Glutamatergic neuron (in vitro differentiated cells): Measurements from ENCODE around the gene ZFR2. TPM values are rescaled to one million over a fixed set of nuclear protein-coding genes. Genes with fewer than 3 reads are reported as not detected.

Experiments
- DNase-seq: peaks from one replicate; pipeline ENCODE4 v3.0.0; 2022
- H3K27ac Mint-ChIP-seq: one replicate; pipeline ENCODE4 v1.8.0; 2020; ENCODE audit warnings: mild to moderate bottlenecking, mixed read lengths, inconsistent platforms; ENCODE audit not compliant: unreplicated experiment
- H3K27me3 Mint-ChIP-seq: one replicate; pipeline ENCODE4 v1.8.0; 2020; ENCODE audit warnings: mild to moderate bottlenecking, moderate library complexity, mixed read lengths, inconsistent platforms; ENCODE audit not compliant: unreplicated experiment
- H3K36me3 Mint-ChIP-seq: one replicate; pipeline ENCODE4 v1.8.0; 2020; ENCODE audit warnings: mild to moderate bottlenecking, mixed read lengths, inconsistent platforms; ENCODE audit not compliant: unreplicated experiment
- H3K4me1 Mint-ChIP-seq: one replicate; pipeline ENCODE4 v1.8.0; 2020; ENCODE audit warnings: mild to moderate bottlenecking, low read depth, mixed read lengths, inconsistent platforms; ENCODE audit not compliant: unreplicated experiment
- H3K4me3 Mint-ChIP-seq: one replicate; pipeline ENCODE4 v1.8.0; 2020; ENCODE audit warnings: mild to moderate bottlenecking, mixed read lengths, inconsistent platforms; ENCODE audit not compliant: unreplicated experiment
- H3K9me3 Mint-ChIP-seq: one replicate; pipeline ENCODE4 v1.8.0; 2020; ENCODE audit warnings: mild to moderate bottlenecking, moderate library complexity, mixed read lengths, inconsistent platforms; ENCODE audit not compliant: unreplicated experiment
- total RNA-seq: library from RNA; stranded (reverse); fragmentation: NEBNext Ultra II Directional; extraction: Animal tissue kit (Norgen Biotek cat#: 25700); gene quantifications from one replicate; pipeline ENCODE4 v1.2.1, GENCODE V29; 2021; ENCODE audit not compliant: unreplicated experiment
- TF ChIP-seq, protein P1 (sequence below): fragments of 200-600 bp; sonication (generic); IDR thresholded peaks from one replicate; pipeline ENCODE4 v1.5.0; 2021; ENCODE audit not compliant: partially characterized antibody, unreplicated experiment

ZFR2 gene
- total RNA-seq, 1 donor from 2014 or later, result 8.9 TPM

DNA sequence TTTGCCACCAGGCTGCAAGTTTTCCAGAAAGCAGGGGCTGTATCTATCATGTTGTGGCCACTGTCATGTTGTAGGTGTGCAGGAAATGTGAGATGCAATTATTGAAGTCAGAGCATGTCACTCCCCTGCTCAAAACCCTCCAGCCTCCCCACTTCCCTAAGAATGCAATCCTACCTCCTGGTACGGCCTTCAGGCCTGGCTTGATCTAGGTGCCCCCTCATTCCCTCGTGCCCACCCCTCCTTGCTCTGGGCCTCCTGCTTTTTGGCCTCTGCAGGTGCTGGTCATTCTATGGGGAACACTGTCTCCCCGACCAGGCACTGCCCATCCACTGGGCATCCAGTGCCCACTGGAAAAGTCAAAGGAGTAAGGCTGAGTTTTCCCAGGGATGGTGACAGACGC lies 54.2 kb downstream of the ZFR2 start:
- peaks cover 2% of the 10 kb centered on the region for H3K9me3 Mint-ChIP-seq
- H3K36me3 Mint-ChIP-seq, result no peaks in the 10 kb centered on the region
- TF ChIP-seq, protein P1, sequence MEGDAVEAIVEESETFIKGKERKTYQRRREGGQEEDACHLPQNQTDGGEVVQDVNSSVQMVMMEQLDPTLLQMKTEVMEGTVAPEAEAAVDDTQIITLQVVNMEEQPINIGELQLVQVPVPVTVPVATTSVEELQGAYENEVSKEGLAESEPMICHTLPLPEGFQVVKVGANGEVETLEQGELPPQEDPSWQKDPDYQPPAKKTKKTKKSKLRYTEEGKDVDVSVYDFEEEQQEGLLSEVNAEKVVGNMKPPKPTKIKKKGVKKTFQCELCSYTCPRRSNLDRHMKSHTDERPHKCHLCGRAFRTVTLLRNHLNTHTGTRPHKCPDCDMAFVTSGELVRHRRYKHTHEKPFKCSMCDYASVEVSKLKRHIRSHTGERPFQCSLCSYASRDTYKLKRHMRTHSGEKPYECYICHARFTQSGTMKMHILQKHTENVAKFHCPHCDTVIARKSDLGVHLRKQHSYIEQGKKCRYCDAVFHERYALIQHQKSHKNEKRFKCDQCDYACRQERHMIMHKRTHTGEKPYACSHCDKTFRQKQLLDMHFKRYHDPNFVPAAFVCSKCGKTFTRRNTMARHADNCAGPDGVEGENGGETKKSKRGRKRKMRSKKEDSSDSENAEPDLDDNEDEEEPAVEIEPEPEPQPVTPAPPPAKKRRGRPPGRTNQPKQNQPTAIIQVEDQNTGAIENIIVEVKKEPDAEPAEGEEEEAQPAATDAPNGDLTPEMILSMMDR, result no peak
- DNase-seq, result no peak
- peaks cover 2% of the 10 kb centered on the region for H3K4me1 Mint-ChIP-seq
- H3K27me3 Mint-ChIP-seq, result peaks cover 5% of the 10 kb centered on the region
- H3K4me3 Mint-ChIP-seq, result no peak overlapping the region
- no peak overlapping the region for H3K27ac Mint-ChIP-seq

DNA sequence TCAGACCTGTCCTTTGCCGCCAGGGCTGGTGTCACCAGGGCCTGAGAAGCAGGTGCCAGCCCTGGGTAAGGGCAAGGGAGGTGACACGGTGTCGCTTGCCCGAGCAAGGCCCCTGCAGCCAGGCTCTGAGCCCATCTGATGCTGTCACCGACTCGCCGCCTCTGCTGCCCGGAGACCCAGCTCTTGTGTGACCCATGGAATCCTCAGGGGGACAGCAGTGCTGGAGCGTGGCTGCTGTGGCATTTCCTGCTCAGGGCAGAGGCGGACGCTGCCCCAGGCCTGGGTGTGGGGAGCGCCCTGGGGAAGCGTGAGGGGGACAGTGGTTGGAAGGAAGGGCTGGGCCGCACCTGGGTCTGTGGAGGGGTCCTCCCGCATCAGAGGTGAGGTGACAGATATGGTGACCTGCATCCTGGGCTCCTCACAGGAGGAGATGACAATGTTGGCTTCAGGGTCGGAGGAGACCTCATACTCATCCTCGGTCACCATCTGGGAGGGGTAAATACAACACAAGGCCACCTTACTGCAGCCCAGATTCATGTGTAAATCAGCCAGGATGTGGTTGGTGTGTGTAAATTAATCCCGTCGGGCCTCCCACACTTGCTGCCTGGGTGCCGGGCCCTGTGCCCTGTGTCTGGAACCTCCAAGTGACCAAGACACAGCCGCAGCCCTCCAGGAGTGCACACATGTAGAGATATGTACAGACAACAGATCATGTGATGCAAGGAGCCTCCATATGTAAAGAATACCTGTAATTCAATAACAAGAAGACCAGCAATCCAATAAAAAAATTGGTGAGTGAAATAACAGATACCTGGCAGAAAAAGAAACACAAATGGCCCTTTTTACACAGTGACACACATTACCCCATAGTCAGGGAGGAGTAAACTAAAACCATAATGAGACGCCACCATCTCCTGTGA lies 55.1 kb downstream of the ZFR2 start:
- peaks cover 2% of the 10 kb centered on the region for H3K9me3 Mint-ChIP-seq
- H3K27me3 Mint-ChIP-seq, result peaks cover 5% of the 10 kb centered on the region
- peaks cover 2% of the 10 kb centered on the region for H3K4me1 Mint-ChIP-seq
- H3K27ac Mint-ChIP-seq, result no peak overlapping the region
- no peaks in the 10 kb centered on the region for H3K36me3 Mint-ChIP-seq
- H3K4me3 Mint-ChIP-seq, result no peak overlapping the region
- DNase-seq, result no peak
- TF ChIP-seq, protein P1, result no peak

GRCh38 chr19:3810708-3811355 lies 58.0 kb downstream of the ZFR2 start:
- Mint-ChIP-seq H3K4me1 (no peaks in the 10 kb centered on the region), H3K27ac (no peak overlapping the region), H3K9me3 (peaks cover 6% of the 10 kb centered on the region), H3K36me3 (peaks cover 4% of the 10 kb centered on the region), H3K27me3 (peaks cover 2% of the 10 kb centered on the region), H3K4me3 (no peak overlapping the region)
- no peak for DNase-seq
- TF ChIP-seq, protein P1, result no peak

DNA sequence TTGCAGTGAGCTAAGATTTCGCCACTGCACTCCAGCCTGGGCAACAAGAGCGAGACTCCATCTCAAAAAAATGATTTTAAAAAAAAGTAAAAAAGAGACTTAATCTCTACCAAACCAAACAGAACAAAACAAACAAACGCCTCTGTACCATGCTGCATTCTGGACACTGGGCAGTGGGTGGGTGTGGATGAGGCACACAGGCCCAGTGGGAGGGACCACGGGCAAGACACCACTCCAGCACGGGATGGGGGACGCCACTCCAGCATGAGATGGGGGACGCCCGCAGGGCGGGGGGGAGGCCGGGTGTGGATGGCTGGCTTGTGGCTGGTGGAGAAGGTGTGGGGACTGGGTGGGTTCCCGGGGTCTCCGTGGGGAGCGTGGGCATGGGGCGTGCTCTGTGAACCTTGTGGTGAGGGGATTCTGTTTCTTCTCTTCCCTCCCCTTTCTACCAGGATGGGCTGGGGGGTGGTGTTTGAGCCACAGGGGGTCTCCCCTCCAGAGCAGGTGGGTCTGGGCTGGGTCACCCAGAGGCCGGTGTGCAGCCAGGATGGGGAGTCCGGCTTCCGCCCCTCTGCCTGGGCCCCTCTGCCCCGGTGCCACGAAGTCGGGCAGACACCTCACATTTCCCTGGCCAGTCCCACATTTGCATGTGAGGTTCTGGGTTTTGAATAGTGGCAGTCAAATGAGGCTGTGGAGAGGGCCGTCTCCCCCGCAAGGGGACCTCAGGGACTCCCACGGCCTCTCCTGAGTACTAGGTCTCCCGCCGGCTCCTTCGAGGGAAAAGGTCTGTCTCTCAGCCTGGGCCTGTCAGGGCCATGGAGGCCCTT lies 58.7 kb downstream of the ZFR2 start:
- no peak overlapping the region for H3K4me3 Mint-ChIP-seq
- H3K4me1 Mint-ChIP-seq, result no peaks in the 10 kb centered on the region
- peaks cover 2% of the 10 kb centered on the region for H3K27me3 Mint-ChIP-seq
- H3K27ac Mint-ChIP-seq, result no peak overlapping the region
- DNase-seq, result no peak
- H3K9me3 Mint-ChIP-seq, result peaks cover 6% of the 10 kb centered on the region
- TF ChIP-seq, protein P1, result no peak
- H3K36me3 Mint-ChIP-seq, result peaks cover 4% of the 10 kb centered on the region
